OCI-LY1 (cell line): Measurements from ENCODE around the gene TRA2A.
A peak's percentile ranks its signal among the peaks of the same experiment; 100 is the strongest.
"Not testable (repeated sequence)": the region's sequence is repeated elsewhere in the genome, so short reads cannot be mapped to it uniquely, and the experiment has no call there.

Source experiments
- H2AFZ ChIP-seq: fragments of 200-600 bp; sonication (generic), shearing (Covaris generic); 2 replicates; pipeline ENCODE4 v1.6.0; 2014; ENCODE audit warnings: antibody characterized with exemption, mild to moderate bottlenecking, low read length
- H3F3A ChIP-seq: fragments of 200-600 bp; sonication (generic), shearing (Covaris generic); 2 replicates; pipeline ENCODE4 v1.6.0; 2014; ENCODE audit warnings: mild to moderate bottlenecking, antibody characterized with exemption, low read length, moderate library complexity; ENCODE audit not compliant: insufficient read depth
- H3K27ac ChIP-seq: fragments of 200-600 bp; sonication (generic); 2 replicates; pipeline ENCODE4 v1.5.1; 2014; ENCODE audit warnings: low read length, mixed run types, mild to moderate bottlenecking, low read depth; ENCODE audit not compliant: poor library complexity, severe bottlenecking
- H3K27me3 ChIP-seq: fragments of 200-600 bp; sonication (generic); 2 replicates; pipeline ENCODE4 v1.6.0; 2014; ENCODE audit warnings: antibody characterized with exemption, mild to moderate bottlenecking, low read length, moderate library complexity; ENCODE audit not compliant: insufficient read depth
- H3K36me3 ChIP-seq: fragments of 200-600 bp; sonication (generic); 2 replicates; pipeline ENCODE4 v1.6.1; 2014; ENCODE audit warnings: mild to moderate bottlenecking, antibody characterized with exemption, low read length, moderate library complexity, mixed read lengths; ENCODE audit not compliant: insufficient read depth
- H3K4me1 ChIP-seq: fragments of 200-600 bp; sonication (generic); 2 replicates; pipeline ENCODE4 v1.5.1; 2014; ENCODE audit warnings: mild to moderate bottlenecking, low read length, moderate library complexity; ENCODE audit not compliant: insufficient read depth, severe bottlenecking
- H3K4me2 ChIP-seq: fragments of 200-600 bp; sonication (generic), shearing (Covaris generic); 2 replicates; pipeline ENCODE4 v1.6.1; 2014; ENCODE audit warnings: low read length
- H3K4me3 ChIP-seq: fragments of 200-600 bp; sonication (generic); 2 replicates; pipeline ENCODE4 v1.5.1; 2014; ENCODE audit warnings: low read length, low read depth, mild to moderate bottlenecking, mixed read lengths; ENCODE audit not compliant: poor library complexity, severe bottlenecking
- H3K79me2 ChIP-seq: fragments of 200-600 bp; shearing (Covaris generic); 2 replicates; pipeline ENCODE4 v1.6.1; 2016; ENCODE audit warnings: mixed run types, low read length, mixed read lengths; ENCODE audit not compliant: insufficient read depth
- H3K9ac ChIP-seq: fragments of 200-600 bp; sonication (generic), shearing (Covaris generic); 2 replicates; pipeline ENCODE4 v1.6.1; 2014; ENCODE audit warnings: mild to moderate bottlenecking, low read length, mixed read lengths
- H3K9me2 ChIP-seq: fragments of 200-600 bp; sonication (generic), shearing (Covaris generic); 2 replicates; pipeline ENCODE4 v1.6.1; 2014; ENCODE audit warnings: low read depth, mild to moderate bottlenecking, low read length, mixed read lengths
- H3K9me3 ChIP-seq: fragments of 200-600 bp; shearing (Covaris generic); 2 replicates; pipeline ENCODE4 v1.6.1; 2014; ENCODE audit warnings: low read length, mixed read lengths
- H4K20me1 ChIP-seq: fragments of 200-600 bp; sonication (generic), shearing (Covaris generic); 2 replicates; pipeline ENCODE4 v1.6.0; 2016; ENCODE audit warnings: mild to moderate bottlenecking, low read length; ENCODE audit not compliant: insufficient read depth
- EZH2 ChIP-seq: fragments of 200-600 bp; sonication (generic), shearing (Covaris generic); IDR thresholded peaks from 2 replicates; pipeline ENCODE4 v1.8.0; 2017; ENCODE audit warnings: borderline replicate concordance, mixed run types, mild to moderate bottlenecking, antibody characterized with exemption, low read length, moderate library complexity, mixed read lengths
- TF ChIP-seq, protein P1 (sequence below): fragments of 200-600 bp; sonication (generic), shearing (Covaris generic); IDR thresholded peaks from 2 replicates; pipeline ENCODE4 v1.5.1; 2017; ENCODE audit warnings: mild to moderate bottlenecking, antibody characterized with exemption, low read length, moderate library complexity, mixed read lengths

Gene TRA2A

DNA sequence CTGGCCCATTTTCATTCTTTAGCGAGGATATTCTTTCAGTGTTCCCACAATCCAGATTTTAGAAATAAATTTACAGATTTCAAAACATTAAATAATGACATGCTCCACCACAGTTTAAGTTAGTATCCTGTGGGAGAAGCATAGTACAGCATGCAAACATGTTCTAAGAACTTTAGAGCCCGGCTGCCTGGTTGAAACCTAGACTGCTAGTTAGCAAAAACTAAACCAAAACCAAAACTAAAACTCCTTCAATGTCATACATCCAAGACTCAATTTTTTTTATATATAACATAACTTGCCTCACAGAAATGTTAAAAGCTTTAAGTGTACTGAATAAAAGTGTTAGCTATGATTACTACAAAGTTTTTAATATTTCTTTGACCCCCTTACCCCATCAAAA, 17.0 kb downstream of the TRA2A start:
- Histone ChIP-seq H3K4me3 (no peak overlapping the region), H3F3A (no peaks in the 10 kb centered on the region), H4K20me1 (peaks cover 5% of the 10 kb centered on the region; the same call in 1 of the 2 replicates), H3K27ac (no peak overlapping the region), H3K4me1 (no peaks in the 10 kb centered on the region), H2AFZ (no peak overlapping the region), H3K9ac (no peak overlapping the region), H3K4me2 (no peak overlapping the region), H3K79me2 (peaks cover 41% of the 10 kb centered on the region), H3K9me3 (no peaks in the 10 kb centered on the region), H3K9me2 (no peaks in the 10 kb centered on the region), H3K27me3 (no peaks in the 10 kb centered on the region), H3K36me3 (peaks cover 97% of the 10 kb centered on the region)
- TF ChIP-seq EZH2, result no peak
- TF ChIP-seq, protein P1, sequence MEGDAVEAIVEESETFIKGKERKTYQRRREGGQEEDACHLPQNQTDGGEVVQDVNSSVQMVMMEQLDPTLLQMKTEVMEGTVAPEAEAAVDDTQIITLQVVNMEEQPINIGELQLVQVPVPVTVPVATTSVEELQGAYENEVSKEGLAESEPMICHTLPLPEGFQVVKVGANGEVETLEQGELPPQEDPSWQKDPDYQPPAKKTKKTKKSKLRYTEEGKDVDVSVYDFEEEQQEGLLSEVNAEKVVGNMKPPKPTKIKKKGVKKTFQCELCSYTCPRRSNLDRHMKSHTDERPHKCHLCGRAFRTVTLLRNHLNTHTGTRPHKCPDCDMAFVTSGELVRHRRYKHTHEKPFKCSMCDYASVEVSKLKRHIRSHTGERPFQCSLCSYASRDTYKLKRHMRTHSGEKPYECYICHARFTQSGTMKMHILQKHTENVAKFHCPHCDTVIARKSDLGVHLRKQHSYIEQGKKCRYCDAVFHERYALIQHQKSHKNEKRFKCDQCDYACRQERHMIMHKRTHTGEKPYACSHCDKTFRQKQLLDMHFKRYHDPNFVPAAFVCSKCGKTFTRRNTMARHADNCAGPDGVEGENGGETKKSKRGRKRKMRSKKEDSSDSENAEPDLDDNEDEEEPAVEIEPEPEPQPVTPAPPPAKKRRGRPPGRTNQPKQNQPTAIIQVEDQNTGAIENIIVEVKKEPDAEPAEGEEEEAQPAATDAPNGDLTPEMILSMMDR, result no peak

DNA sequence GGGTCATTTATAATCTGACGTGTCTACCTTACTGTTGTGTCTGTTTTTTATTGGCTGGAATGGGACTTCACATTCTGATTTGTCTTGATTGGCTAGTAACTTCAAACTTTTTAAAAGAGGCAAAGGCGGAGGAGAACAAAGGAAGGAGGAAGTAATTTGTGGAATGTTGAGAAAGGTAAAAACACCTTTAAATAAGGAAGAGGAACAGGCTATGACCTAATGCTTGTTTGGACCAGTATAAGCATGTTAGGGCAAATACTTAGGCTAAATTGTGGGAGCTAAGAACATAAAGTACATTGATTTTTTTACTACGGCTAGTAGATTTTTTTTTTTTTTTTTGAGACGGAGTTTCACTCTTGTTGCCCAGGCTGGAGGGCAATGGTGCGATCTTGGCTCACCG, 18.0 kb downstream of the TRA2A start:
- not testable (repeated sequence) for H3K4me2 ChIP-seq, H3K9me3 ChIP-seq, H3K9ac ChIP-seq, H3F3A ChIP-seq, H3K27ac ChIP-seq, H3K4me3 ChIP-seq, H3K4me1 ChIP-seq, H3K27me3 ChIP-seq, H4K20me1 ChIP-seq, H3K9me2 ChIP-seq, H2AFZ ChIP-seq
- Histone ChIP-seq H3K79me2 (peaks cover 40% of the 10 kb centered on the region), H3K36me3 (peaks cover 97% of the 10 kb centered on the region)

DNA sequence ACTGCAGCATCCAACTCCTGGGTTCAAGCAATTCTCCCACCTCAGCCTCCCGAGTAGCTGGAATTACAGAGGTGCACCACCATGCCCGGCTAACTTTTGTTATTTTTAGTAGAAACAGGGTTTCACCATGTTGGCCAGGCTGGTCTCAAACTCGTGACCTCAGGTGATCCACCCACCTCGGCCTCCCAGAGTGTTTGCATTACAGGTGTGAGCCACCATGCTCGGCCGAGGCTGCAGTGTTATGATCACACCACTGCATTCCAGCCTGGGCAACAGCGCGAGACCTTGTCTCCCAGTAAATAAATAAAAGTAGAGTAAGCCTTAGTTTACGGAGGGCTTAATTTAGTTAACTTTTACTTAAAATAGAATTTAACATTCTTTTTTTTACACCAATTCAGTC, 37.8 kb downstream of the TRA2A start:
- H3K9ac ChIP-seq, result no peak overlapping the region
- no peak overlapping the region for H3K4me3 ChIP-seq
- H3F3A ChIP-seq, result 0 out of 2 replicates have a peak, but pooled peaks cover 6% of the 10 kb centered on the region
- H3K27me3 ChIP-seq, result no peaks in the 10 kb centered on the region
- no peak overlapping the region for H2AFZ ChIP-seq
- no peaks in the 10 kb centered on the region for H4K20me1 ChIP-seq
- no peaks in the 10 kb centered on the region for H3K79me2 ChIP-seq
- H3K36me3 ChIP-seq, result peaks cover 10% of the 10 kb centered on the region; the same call in 1 of the 2 replicates
- H3K27ac ChIP-seq, result no peak overlapping the region
- H3K9me2 ChIP-seq, result no peaks in the 10 kb centered on the region
- TF ChIP-seq EZH2, result no peak
- TF ChIP-seq, protein P1, result no peak
- H3K4me1 ChIP-seq, result peaks cover 15% of the 10 kb centered on the region
- H3K9me3 ChIP-seq, result no peaks in the 10 kb centered on the region
- no peak overlapping the region for H3K4me2 ChIP-seq

DNA sequence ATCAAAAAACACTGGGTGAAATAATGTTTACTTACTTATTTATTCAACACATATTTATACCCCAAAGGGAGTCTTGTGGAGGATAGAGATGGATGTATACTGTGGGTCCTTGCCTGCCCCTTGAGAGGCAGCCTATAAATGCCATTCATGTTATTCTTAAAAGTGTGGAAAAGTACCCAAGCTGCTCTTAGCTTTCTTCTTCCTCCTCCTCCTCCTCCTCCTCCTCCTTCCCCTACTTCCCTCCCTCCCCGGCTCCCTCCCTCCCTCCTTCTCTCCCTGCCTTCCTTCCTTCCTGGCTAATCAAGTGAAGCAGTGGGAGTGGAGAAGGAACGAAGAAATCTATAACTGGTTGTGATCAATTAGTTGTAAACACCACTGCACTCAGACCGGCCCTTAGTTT, 40.3 kb downstream of the TRA2A start:
- H3K36me3 ChIP-seq, result no peaks in the 10 kb centered on the region
- peak overlapping the region; percentile 69 for H3K4me3 ChIP-seq
- no peak for TF ChIP-seq EZH2
- TF ChIP-seq, protein P1, result no peak
- peak overlapping the region; percentile 76 for H3K9ac ChIP-seq
- 0 out of 2 replicates have a peak, but pooled peaks cover 11% of the 10 kb centered on the region for H3F3A ChIP-seq
- H3K9me3 ChIP-seq, result no peaks in the 10 kb centered on the region
- no peaks in the 10 kb centered on the region for H3K27me3 ChIP-seq
- H3K4me1 ChIP-seq, result peaks cover 15% of the 10 kb centered on the region
- H3K79me2 ChIP-seq, result no peaks in the 10 kb centered on the region
- peak overlapping the region; percentile 77 for H3K27ac ChIP-seq
- peak overlapping the region; percentile 65 for H3K4me2 ChIP-seq
- no peak overlapping the region for H2AFZ ChIP-seq
- no peaks in the 10 kb centered on the region for H3K9me2 ChIP-seq
- no peaks in the 10 kb centered on the region for H4K20me1 ChIP-seq
